OCI-LY7 (cell line): Measurements from ENCODE around the gene RFX8. TPM values are rescaled to one million over a fixed set of nuclear protein-coding genes. Genes with fewer than 3 reads are reported as not detected.

Source experiments
- BruUV-seq: library from RNA; stranded (reverse); fragments of 400-500 nt; replicated peaks from 2 replicates; lab custom pipeline; 2021; lab: Mats Ljungman, UMichigan
- CTCF ChIA-PET: fragments of 300-600 bp; sonication (Branson Sonifier 250); formaldehyde crosslinking; loops from one replicate; lab custom pipeline; 2022; ENCODE audit warnings: antibody characterized with exemption; ENCODE audit not compliant: unreplicated experiment; lab: Charles Lee
- POLR2A ChIA-PET: fragments of 300-600 bp; sonication (Branson Sonifier 250); formaldehyde crosslinking; loops from one replicate; lab custom pipeline; 2022; ENCODE audit warnings: antibody characterized with exemption; lab: Charles Lee
- DNase-seq: peaks from one replicate; pipeline ENCODE4 v3.0.0-alpha.2; 2015; ENCODE audit warnings: low spot score
- H2AFZ ChIP-seq: fragments of 200-600 bp; sonication (generic), shearing (Covaris generic); 2 replicates; pipeline ENCODE4 v1.6.1; 2014; ENCODE audit warnings: mild to moderate bottlenecking, antibody characterized with exemption, low read length, moderate library complexity
- H3K27ac ChIP-seq: fragments of 200-600 bp; sonication (generic); 2 replicates; pipeline ENCODE4 v1.5.1; 2014; ENCODE audit warnings: mixed run types, low read depth, mild to moderate bottlenecking, moderate library complexity, low read length, inconsistent platforms; ENCODE audit not compliant: poor library complexity, severe bottlenecking
- H3K36me3 ChIP-seq: fragments of 200-600 bp; sonication (generic); 2 replicates; pipeline ENCODE4 v1.6.1; 2014; ENCODE audit warnings: mild to moderate bottlenecking, antibody characterized with exemption, low read length, moderate library complexity, mixed read lengths; ENCODE audit not compliant: insufficient read depth
- H3K4me1 ChIP-seq: fragments of 200-600 bp; sonication (generic); 2 replicates; pipeline ENCODE4 v1.5.1; 2014; ENCODE audit warnings: mild to moderate bottlenecking, low read length; ENCODE audit not compliant: insufficient read depth, poor library complexity, severe bottlenecking
- H3K4me2 ChIP-seq: fragments of 200-600 bp; sonication (generic); 2 replicates; pipeline ENCODE4 v1.6.1; 2014; ENCODE audit warnings: mild to moderate bottlenecking, low read length
- H3K4me3 ChIP-seq: fragments of 200-600 bp; sonication (generic); 2 replicates; pipeline ENCODE4 v1.5.1; 2014; ENCODE audit warnings: mild to moderate bottlenecking, low read depth, low read length; ENCODE audit not compliant: poor library complexity, severe bottlenecking
- H3K79me2 ChIP-seq: fragments of 200-600 bp; sonication (generic); 2 replicates; pipeline ENCODE4 v1.6.1; 2016; ENCODE audit warnings: low read depth, mild to moderate bottlenecking, low read length, moderate library complexity, mixed read lengths; ENCODE audit not compliant: insufficient read depth
- H3K9me2 ChIP-seq: fragments of 200-600 bp; sonication (generic); 2 replicates; pipeline ENCODE4 v1.6.1; 2016; ENCODE audit warnings: mild to moderate bottlenecking, low read length, mixed read lengths; ENCODE audit not compliant: insufficient read depth
- H3K9me3 ChIP-seq: fragments of 200-600 bp; sonication (generic); 2 replicates; pipeline ENCODE4 v1.6.1; 2014; ENCODE audit warnings: mild to moderate bottlenecking, mixed run types, low read length, mixed read lengths
- H4K20me1 ChIP-seq: fragments of 200-600 bp; sonication (generic); 2 replicates; pipeline ENCODE4 v1.6.1; 2014; ENCODE audit warnings: mild to moderate bottlenecking, antibody characterized with exemption, low read length, moderate library complexity, mixed read lengths; ENCODE audit not compliant: insufficient read depth
- CTCF ChIP-seq: fragments of 200-600 bp; sonication (generic); conservative IDR thresholded peaks from 2 replicates; pipeline ENCODE4 v1.5.1; 2014; ENCODE audit warnings: mild to moderate bottlenecking, antibody characterized with exemption, low read length, moderate library complexity, mixed read lengths
- EZH2phosphoT487 ChIP-seq: fragments of 200-600 bp; sonication (generic); IDR thresholded peaks from 2 replicates; pipeline ENCODE4 v1.6.1; 2018; ENCODE audit warnings: low read depth, borderline replicate concordance, mild to moderate bottlenecking, mixed run types, antibody characterized with exemption, low read length, moderate library complexity, mixed read lengths
- intact Hi-C: fragments of 100-400 bp; cut with micrococcal nuclease; formaldehyde crosslinking; loops from one replicate; pipeline ENCODE4 v1.10.0; 2022; ENCODE audit not compliant: unreplicated experiment
- total RNA-seq, 2 experiments: library from RNA; depleted of rRNA in 1 of 2; stranded (reverse); fragments of >200 nt in 1 of 2; shearing (Covaris generic) in 1 of 2; gene quantifications; 2 replicates each; pipeline ENCODE4 v1.2.3, GENCODE V29; 2014 to 2022

RFX8 gene
- total RNA-seq, 2 experiments from 2014 or later = not detected

GRCh38 chr2:101419096-101419663 lies 55.7 kb downstream of the RFX8 start:
- BruUV-seq = no TSS peak
- Histone ChIP-seq H2AFZ (no peak overlapping the region), H3K9me3 (no peaks in the 10 kb centered on the region), H3K9me2 (no peaks in the 10 kb centered on the region), H3K79me2 (no peaks in the 10 kb centered on the region), H3K4me2 (no peak overlapping the region), H3K4me1 (no peaks in the 10 kb centered on the region), H3K27ac (no peak overlapping the region), H3K4me3 (no peak overlapping the region), H4K20me1 (no peaks in the 10 kb centered on the region), H3K36me3 (no peaks in the 10 kb centered on the region)
- no peak for TF ChIP-seq EZH2phosphoT487
- peak; percentile 89 for TF ChIP-seq CTCF
- ChIA-PET POLR2A (no interaction called here), CTCF (no interaction called here)
- peak; percentile 67 for DNase-seq
- intact Hi-C loops = loop anchor here (1.0 to 2.0 kb wide), 3 partner anchors 412 to 821 kb away; no protein-coding TSS in a partner anchor

GRCh38 chr2:101418460-101419095 lies 56.3 kb downstream of the RFX8 start:
- no peak for DNase-seq
- no peaks in the 10 kb centered on the region for H3K4me1 ChIP-seq
- no peaks in the 10 kb centered on the region for H4K20me1 ChIP-seq
- ChIA-PET CTCF (no interaction called here), POLR2A (no interaction called here)
- H3K4me2 ChIP-seq = no peak overlapping the region
- TF ChIP-seq EZH2phosphoT487 = no peak
- TF ChIP-seq CTCF = no peak
- intact Hi-C loops = loop anchor here (1.0 to 2.0 kb wide), 3 partner anchors 412 to 822 kb away; no protein-coding TSS in a partner anchor
- BruUV-seq = no TSS peak
- no peak overlapping the region for H3K4me3 ChIP-seq
- no peaks in the 10 kb centered on the region for H3K9me2 ChIP-seq
- no peaks in the 10 kb centered on the region for H3K9me3 ChIP-seq
- no peak overlapping the region for H3K27ac ChIP-seq
- no peaks in the 10 kb centered on the region for H3K79me2 ChIP-seq
- H2AFZ ChIP-seq = no peak overlapping the region
- H3K36me3 ChIP-seq = no peaks in the 10 kb centered on the region

GRCh38 chr2:101416609-101417008 lies 58.3 kb downstream of the RFX8 start:
- no peak overlapping the region for H3K27ac ChIP-seq
- ChIA-PET POLR2A (no interaction called here), CTCF (no interaction called here)
- no peaks in the 10 kb centered on the region for H3K9me3 ChIP-seq
- H3K4me2 ChIP-seq = no peak overlapping the region
- TF ChIP-seq EZH2phosphoT487 (no peak), CTCF (no peak)
- H3K79me2 ChIP-seq = no peaks in the 10 kb centered on the region
- no TSS peak for BruUV-seq
- DNase-seq = no peak
- no peak overlapping the region for H3K4me3 ChIP-seq
- H4K20me1 ChIP-seq = no peaks in the 10 kb centered on the region
- no peaks in the 10 kb centered on the region for H3K9me2 ChIP-seq
- no peaks in the 10 kb centered on the region for H3K4me1 ChIP-seq
- H2AFZ ChIP-seq = no peak overlapping the region
- intact Hi-C loops = no loop called here
- H3K36me3 ChIP-seq = no peaks in the 10 kb centered on the region
